AG20443 (cell line): ENCODE data around the gene TBC1D32.
"Not testable (repeated sequence)": the region's sequence is repeated elsewhere in the genome, so short reads cannot be mapped to it uniquely, and the experiment has no call there.

Source experiments
- DNase-seq: peaks from one replicate; pipeline ENCODE4 v3.0.0; 2012; ENCODE audit warnings: low spot score, mixed read lengths

The TBC1D32 gene

GRCh38 chr6:121213341-121213740, 120.9 kb downstream of the TBC1D32 start:
- not testable (repeated sequence) for DNase-seq

GRCh38 chr6:121210943-121211342, 123.3 kb downstream of the TBC1D32 start:
- DNase-seq, result no peak

GRCh38 chr6:121205569-121205968, 128.7 kb downstream of the TBC1D32 start:
- no peak for DNase-seq

GRCh38 chr6:121201105-121201504, 133.2 kb downstream of the TBC1D32 start:
- no peak for DNase-seq

- DNase-seq, result not testable (repeated sequence)
These were observed 138.2 kb downstream of the TBC1D32 start for GRCh38 chr6:121196042-121196441.

- DNase-seq, result no peak
These were observed 144.2 kb downstream of the TBC1D32 start for GRCh38 chr6:121190122-121190521.

GRCh38 chr6:121188356-121188755, 145.9 kb downstream of the TBC1D32 start:
- DNase-seq, result no peak

- no peak for DNase-seq
These were observed 146.5 kb downstream of the TBC1D32 start for GRCh38 chr6:121187833-121188200.

GRCh38 chr6:121187200-121187832, 147.0 kb downstream of the TBC1D32 start:
- no peak for DNase-seq

GRCh38 chr6:121183742-121184141, 150.5 kb downstream of the TBC1D32 start:
- no peak for DNase-seq

- DNase-seq, result no peak
These were observed 158.5 kb downstream of the TBC1D32 start for GRCh38 chr6:121175827-121176226.

GRCh38 chr6:121172451-121172850, 161.8 kb downstream of the TBC1D32 start:
- not testable (repeated sequence) for DNase-seq

- DNase-seq, result no peak
These were observed 162.4 kb downstream of the TBC1D32 start for GRCh38 chr6:121171879-121172278.

- DNase-seq, result no peak
These were observed 172.4 kb downstream of the TBC1D32 start for GRCh38 chr6:121161886-121162285.

GRCh38 chr6:121160276-121160675, 174.0 kb downstream of the TBC1D32 start:
- DNase-seq, result no peak

- no peak for DNase-seq
These were observed 175.4 kb downstream of the TBC1D32 start for GRCh38 chr6:121158891-121159290.

- no peak for DNase-seq
These were observed 175.8 kb downstream of the TBC1D32 start for GRCh38 chr6:121158438-121158837.

- peak; percentile 7 for DNase-seq
These were observed 176.4 kb downstream of the TBC1D32 start for GRCh38 chr6:121157906-121158305.

GRCh38 chr6:121143476-121143875, 190.8 kb downstream of the TBC1D32 start:
- peak; percentile 3 for DNase-seq

GRCh38 chr6:121142093-121142492, 192.2 kb downstream of the TBC1D32 start:
- DNase-seq, result no peak

GRCh38 chr6:121135425-121135824, 198.9 kb downstream of the TBC1D32 start:
- DNase-seq, result no peak

GRCh38 chr6:121134922-121135321, 199.4 kb downstream of the TBC1D32 start:
- DNase-seq, result no peak

GRCh38 chr6:121124600-121124999, 209.7 kb downstream of the TBC1D32 start:
- no peak for DNase-seq

GRCh38 chr6:121112356-121112755, 221.9 kb downstream of the TBC1D32 start:
- no peak for DNase-seq
